ENCODE results near the gene ZNF823.

GRCh38 chr19:11737964-11738745 lies 591 bp downstream of the ZNF823 start:
- peak in 1 of 4 donors; percentile 37 for TF ChIP-seq POLR2A (IDR thresholded peaks at IDR 0.05)
- no peak for TF ChIP-seq CTCF (IDR thresholded peaks at IDR 0.05)
- TF ChIP-seq EP300 (IDR thresholded peaks at IDR 0.05) = no peak

All from upper lobe of left lung (tissue), 4 donors.